WTC11 (cell line): Measurements from ENCODE around the gene PROX2. TPM values are rescaled to one million over a fixed set of nuclear protein-coding genes. Genes with fewer than 3 reads are reported as not detected.

Experiments
- ATAC-seq: fragments of 200-7000 bp; cut with Tn5 transposase; 2 replicates; pipeline ENCODE4 v1.10.0; 2021; ENCODE audit warnings: mild to moderate bottlenecking, moderate library complexity
- CTCF ChIA-PET: fragments of 300-600 bp; sonication (Branson Sonifier 250); formaldehyde crosslinking; loops from one replicate; lab custom pipeline; 2021; ENCODE audit warnings: antibody characterized with exemption; lab: Charles Lee
- POLR2A ChIA-PET: fragments of 350-600 bp; sonication (Branson Sonifier 250); formaldehyde crosslinking; loops from one replicate; lab custom pipeline; 2021; ENCODE audit warnings: antibody characterized with exemption; lab: Charles Lee
- DNase-seq: peaks from one replicate; pipeline ENCODE4 v3.0.0; 2021; ENCODE audit warnings: low spot score
- H3K27ac Mint-ChIP-seq: 2 replicates; pipeline ENCODE4 v1.8.0; 2021; ENCODE audit warnings: mixed read lengths
- H3K27me3 Mint-ChIP-seq: 2 replicates; pipeline ENCODE4 v1.8.0; 2021; ENCODE audit warnings: low read depth, mild to moderate bottlenecking, moderate library complexity, mixed read lengths
- H3K36me3 Mint-ChIP-seq: 2 replicates; pipeline ENCODE4 v1.8.0; 2021; ENCODE audit warnings: mixed read lengths
- H3K4me1 Mint-ChIP-seq: 2 replicates; pipeline ENCODE4 v1.8.0; 2022; ENCODE audit warnings: mixed read lengths
- H3K4me3 Mint-ChIP-seq: 2 replicates; pipeline ENCODE4 v1.8.0; 2021; ENCODE audit warnings: mild to moderate bottlenecking, moderate library complexity, mixed read lengths
- H3K9me3 Mint-ChIP-seq: 2 replicates; pipeline ENCODE4 v1.8.0; 2021; ENCODE audit warnings: mixed read lengths
- ARID4B ChIP-seq: sonication (generic); formaldehyde crosslinking; IDR thresholded peaks from 2 replicates; pipeline ENCODE4 v1.8.0; 2023; ENCODE audit warnings: missing genetic modification reagents, mild to moderate bottlenecking, borderline replicate concordance
- ATF3 ChIP-seq: sonication (generic); formaldehyde crosslinking; conservative IDR thresholded peaks from 2 replicates; pipeline ENCODE4 v1.8.1; 2022; ENCODE audit warnings: mild to moderate bottlenecking, missing genetic modification reagents
- CDX4 ChIP-seq: fragments of 250-450 bp; sonication (Bioruptor Pico); IDR thresholded peaks from 2 replicates; pipeline ENCODE4 v1.9.0; 2021; ENCODE audit warnings: moderate library complexity, mild to moderate bottlenecking, inconsistent platforms, borderline replicate concordance
- CREM ChIP-seq: sonication (generic); formaldehyde crosslinking; IDR thresholded peaks from 2 replicates; pipeline ENCODE4 v1.8.1; 2022; ENCODE audit warnings: mild to moderate bottlenecking, missing genetic modification reagents, moderate library complexity
- E2F5 ChIP-seq: sonication (generic); formaldehyde crosslinking; IDR thresholded peaks from 2 replicates; pipeline ENCODE4 v1.8.1; 2022; ENCODE audit warnings: mild to moderate bottlenecking, moderate library complexity, missing genetic modification reagents
- ERG ChIP-seq: fragments of 250-450 bp; sonication (Bioruptor Pico); IDR thresholded peaks from 2 replicates; pipeline ENCODE4 v1.8.0; 2021; ENCODE audit warnings: mild to moderate bottlenecking
- GABPB1 ChIP-seq: sonication (generic); formaldehyde crosslinking; IDR thresholded peaks from 2 replicates; pipeline ENCODE4 v1.8.1; 2023; ENCODE audit warnings: mild to moderate bottlenecking, missing genetic modification reagents
- MAX ChIP-seq: sonication (generic); formaldehyde crosslinking; IDR thresholded peaks from 2 replicates; pipeline ENCODE4 v1.8.0; 2022; ENCODE audit warnings: mild to moderate bottlenecking, missing genetic modification reagents
- PRDM15 ChIP-seq: sonication (generic); formaldehyde crosslinking; IDR thresholded peaks from 2 replicates; pipeline ENCODE4 v1.8.0; 2022; ENCODE audit warnings: missing genetic modification reagents
- SOX15 ChIP-seq: fragments of 250-450 bp; sonication (Bioruptor Pico); IDR thresholded peaks from 2 replicates; pipeline ENCODE4 v1.9.0; 2021; ENCODE audit warnings: mild to moderate bottlenecking
- TEAD1 ChIP-seq: sonication (generic); formaldehyde crosslinking; IDR thresholded peaks from 2 replicates; pipeline ENCODE4 v1.8.0; 2022; ENCODE audit warnings: mild to moderate bottlenecking, missing genetic modification reagents
- ZMAT4 ChIP-seq: fragments of 250-450 bp; sonication (Bioruptor Pico); IDR thresholded peaks from 2 replicates; pipeline ENCODE4 v1.9.0; 2021; ENCODE audit warnings: mild to moderate bottlenecking
- ZNF416 ChIP-seq: fragments of 250-450 bp; sonication (Bioruptor Pico); IDR thresholded peaks from 2 replicates; pipeline ENCODE4 v1.9.0; 2021; ENCODE audit warnings: mild to moderate bottlenecking, inconsistent platforms
- ZNF423 ChIP-seq: fragments of 250-450 bp; sonication (Bioruptor Pico); IDR thresholded peaks from 2 replicates; pipeline ENCODE4 v2.1.2; 2022; ENCODE audit warnings: mild to moderate bottlenecking, moderate library complexity
- ZNF512 ChIP-seq: sonication (generic); formaldehyde crosslinking; IDR thresholded peaks from 2 replicates; pipeline ENCODE4 v1.8.1; 2022; ENCODE audit warnings: missing genetic modification reagents, borderline replicate concordance
- total RNA-seq: library from RNA; stranded (reverse); gene quantifications from 3 replicates; pipeline ENCODE4 v1.2.3, GENCODE V29; 2021

PROX2 gene
- total RNA-seq, 1 experiment from 2014 or later: 0.04 TPM

- TF ChIP-seq ZNF416: no peak
These were observed 36.2 kb upstream of the PROX2 start (continued) for GRCh38 chr14:74912111-74912510.

GRCh38 chr14:74911704-74912103 lies 35.8 kb upstream of the PROX2 start:
- Mint-ChIP-seq H3K4me1 (no peaks in the 10 kb centered on the region), H3K27ac (no peak overlapping the region), H3K27me3 (no peaks in the 10 kb centered on the region), H3K36me3 (no peaks in the 10 kb centered on the region)
- DNase-seq (no peak), ATAC-seq (no peak)
- TF ChIP-seq CDX4 (CRISPR knock-in tag) (no peak), ZNF423 (no peak), ERG (no peak), GABPB1 (no peak), MAX (CRISPR knock-in tag) (no peak), CREM (CRISPR knock-in tag) (no peak), SOX15 (CRISPR knock-in tag) (no peak), PRDM15 (no peak), ARID4B (CRISPR knock-in tag) (no peak)
- TF ChIP-seq, all 79 proteins: peak for 0
- ChIA-PET POLR2A (interaction anchor here (0.6 kb wide), 2 partner anchors 18 to 32 kb away, joined by 3 to 6 read pairs; no protein-coding TSS in a partner anchor), CTCF (interaction anchor here (0.7 to 2.4 kb wide), 4 partner anchors 33 to 177 kb away, joined by 3 to 5 read pairs (median 4); partner anchors contain the start of gene ACYP1)
- Mint-ChIP-seq H3K9me3 (no peaks in the 10 kb centered on the region), H3K4me3 (no peak overlapping the region)

- Mint-ChIP-seq H3K4me3 (no peak overlapping the region), H3K27me3 (no peaks in the 10 kb centered on the region), H3K36me3 (no peaks in the 10 kb centered on the region), H3K9me3 (no peaks in the 10 kb centered on the region), H3K27ac (no peak overlapping the region), H3K4me1 (no peaks in the 10 kb centered on the region)
- POLR2A ChIA-PET: interaction anchor here (0.6 kb wide), 1 partner anchor 32 kb away, joined by 6 read pairs; no protein-coding TSS in a partner anchor
- CTCF ChIA-PET: interaction anchor here (1.0 to 2.4 kb wide), 3 partner anchors 34 to 153 kb away, joined by 4 to 5 read pairs (median 5); partner anchors contain the start of gene ACYP1
- DNase-seq (no peak), ATAC-seq (no peak)
- TF ChIP-seq ATF3 (CRISPR knock-in tag): no peak
- TF ChIP-seq MAX (CRISPR knock-in tag): no peak
- no peak for TF ChIP-seq ZNF512 (CRISPR knock-in tag)
- no peak for TF ChIP-seq TEAD1 (CRISPR knock-in tag)
- TF ChIP-seq E2F5 (CRISPR knock-in tag): no peak
- no peak for TF ChIP-seq ZMAT4 (CRISPR knock-in tag)
These were observed 35.3 kb upstream of the PROX2 start for GRCh38 chr14:74911221-74911620.
